ENCODE results near the gene BABAM2.

DNA sequence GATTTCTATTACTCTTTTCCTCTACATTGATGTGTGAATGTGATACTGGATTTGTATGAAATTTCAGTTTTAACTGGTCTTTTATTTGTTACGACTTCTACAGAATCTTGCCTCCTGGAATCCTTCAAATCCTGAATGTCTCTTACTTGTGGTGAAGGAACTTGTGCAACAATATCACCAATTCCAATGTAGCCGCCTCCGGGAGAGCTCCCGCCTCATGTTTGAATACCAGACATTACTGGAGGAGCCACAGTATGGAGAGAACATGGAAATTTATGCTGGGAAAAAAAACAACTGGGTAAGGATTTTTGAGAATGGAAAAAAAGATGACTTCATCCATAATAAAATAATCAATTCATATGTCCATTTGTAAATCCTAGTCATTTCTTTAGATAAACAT lies 134.6 kb downstream of the BABAM2 start:
- TF ChIP-seq, protein P1, sequence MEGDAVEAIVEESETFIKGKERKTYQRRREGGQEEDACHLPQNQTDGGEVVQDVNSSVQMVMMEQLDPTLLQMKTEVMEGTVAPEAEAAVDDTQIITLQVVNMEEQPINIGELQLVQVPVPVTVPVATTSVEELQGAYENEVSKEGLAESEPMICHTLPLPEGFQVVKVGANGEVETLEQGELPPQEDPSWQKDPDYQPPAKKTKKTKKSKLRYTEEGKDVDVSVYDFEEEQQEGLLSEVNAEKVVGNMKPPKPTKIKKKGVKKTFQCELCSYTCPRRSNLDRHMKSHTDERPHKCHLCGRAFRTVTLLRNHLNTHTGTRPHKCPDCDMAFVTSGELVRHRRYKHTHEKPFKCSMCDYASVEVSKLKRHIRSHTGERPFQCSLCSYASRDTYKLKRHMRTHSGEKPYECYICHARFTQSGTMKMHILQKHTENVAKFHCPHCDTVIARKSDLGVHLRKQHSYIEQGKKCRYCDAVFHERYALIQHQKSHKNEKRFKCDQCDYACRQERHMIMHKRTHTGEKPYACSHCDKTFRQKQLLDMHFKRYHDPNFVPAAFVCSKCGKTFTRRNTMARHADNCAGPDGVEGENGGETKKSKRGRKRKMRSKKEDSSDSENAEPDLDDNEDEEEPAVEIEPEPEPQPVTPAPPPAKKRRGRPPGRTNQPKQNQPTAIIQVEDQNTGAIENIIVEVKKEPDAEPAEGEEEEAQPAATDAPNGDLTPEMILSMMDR (IDR thresholded peaks at IDR 0.05; ENCODE audit: poor library complexity) = no peak
- TF ChIP-seq EZH2 (IDR thresholded peaks at IDR 0.05; ENCODE audit: borderline replicate concordance) (no peak), EZH2phosphoT487 (IDR thresholded peaks at IDR 0.05; ENCODE audit: low read depth, severe bottlenecking, unreplicated experiment) (no peak)

Measured in hepatocyte (in vitro differentiated cells).